ENCODE data around the gene BACH2.
"Not testable (repeated sequence)": the region's sequence is repeated elsewhere in the genome, so short reads cannot be mapped to it uniquely, and the experiment has no call there.

The BACH2 gene

GRCh38 chr6:90059178-90059577 lies 237.5 kb downstream of the BACH2 start:
- not testable (repeated sequence) for DNase-seq

GRCh38 chr6:90055924-90056323 lies 240.7 kb downstream of the BACH2 start:
- not testable (repeated sequence) for DNase-seq

DNA sequence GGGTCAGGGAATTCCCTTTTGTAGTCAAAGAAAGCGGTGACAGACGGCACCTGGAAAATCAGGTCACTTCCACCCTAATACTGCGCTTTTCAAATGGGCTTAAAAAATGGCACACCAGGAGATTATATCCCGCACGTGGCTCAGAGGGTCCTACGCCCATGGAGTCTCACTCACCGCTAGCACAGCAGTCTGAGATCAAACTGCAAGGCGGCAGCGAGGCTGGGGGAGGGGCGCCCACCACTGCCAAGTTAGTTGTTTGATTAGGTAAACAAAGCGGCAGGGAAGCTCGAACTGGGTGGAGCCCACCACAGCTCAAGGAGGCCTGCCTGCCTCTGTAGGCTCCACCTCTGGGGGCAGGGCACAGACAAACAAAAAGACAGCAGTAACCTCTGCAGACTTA lies 242.4 kb downstream of the BACH2 start:
- not testable (repeated sequence) for DNase-seq

- no peak for DNase-seq
These were observed 243.0 kb downstream of the BACH2 start for GRCh38 chr6:90053614-90054013.

DNA sequence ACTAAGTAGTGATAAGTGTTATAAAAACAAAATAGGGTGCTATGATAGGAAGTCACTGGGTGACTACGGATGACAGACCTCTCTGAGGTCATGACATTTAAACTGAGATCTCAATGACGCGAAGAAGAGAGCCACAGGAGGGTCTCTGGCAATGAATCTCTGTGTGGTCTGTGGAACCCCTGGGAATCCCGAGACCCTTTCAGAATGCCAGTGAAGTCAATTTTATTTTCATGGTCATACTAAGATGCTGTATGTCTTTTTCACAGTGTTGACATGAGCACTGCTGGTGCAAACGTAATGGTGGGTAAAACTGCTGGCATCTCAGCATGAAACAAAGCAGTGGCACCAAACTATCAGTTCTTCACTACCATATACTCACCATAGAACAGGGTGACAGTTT lies 247.3 kb downstream of the BACH2 start:
- no peak for DNase-seq

DNA sequence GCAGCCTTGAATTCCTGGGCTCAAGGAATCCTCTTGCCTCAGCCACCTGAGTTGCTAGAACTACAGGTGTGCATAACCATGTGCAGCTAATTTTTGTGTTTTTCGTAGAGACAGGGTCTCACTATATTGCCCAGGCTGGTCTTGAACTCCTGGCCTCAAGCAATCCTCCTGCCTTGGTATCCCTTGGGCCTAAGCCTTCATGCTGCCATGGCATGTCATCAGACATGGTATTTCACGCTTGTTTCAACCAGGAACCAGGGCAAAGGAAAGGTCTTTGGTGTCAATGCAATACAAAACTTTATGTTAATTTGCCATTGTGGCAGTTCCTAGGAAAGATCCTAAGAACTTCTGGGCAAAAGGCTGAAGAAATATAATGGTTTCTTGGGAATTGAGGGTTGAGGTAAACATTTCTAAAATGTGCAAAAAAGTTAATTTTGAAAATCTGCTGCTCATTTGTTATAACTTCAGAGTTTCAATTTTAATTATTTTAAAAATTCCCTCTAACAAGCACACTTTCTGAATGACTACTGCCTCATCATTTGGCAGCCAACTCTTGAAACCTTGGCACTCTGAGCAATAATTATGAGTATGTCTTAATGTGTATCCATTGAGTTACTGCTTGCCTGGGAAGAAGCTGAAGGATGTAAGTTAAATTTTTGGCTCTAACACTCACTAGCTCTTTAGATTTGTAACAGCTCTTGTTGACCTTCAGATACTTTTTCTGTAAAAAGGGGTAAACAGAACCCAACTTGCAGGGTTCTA lies 248.3 kb downstream of the BACH2 start:
- no peak for DNase-seq

DNA sequence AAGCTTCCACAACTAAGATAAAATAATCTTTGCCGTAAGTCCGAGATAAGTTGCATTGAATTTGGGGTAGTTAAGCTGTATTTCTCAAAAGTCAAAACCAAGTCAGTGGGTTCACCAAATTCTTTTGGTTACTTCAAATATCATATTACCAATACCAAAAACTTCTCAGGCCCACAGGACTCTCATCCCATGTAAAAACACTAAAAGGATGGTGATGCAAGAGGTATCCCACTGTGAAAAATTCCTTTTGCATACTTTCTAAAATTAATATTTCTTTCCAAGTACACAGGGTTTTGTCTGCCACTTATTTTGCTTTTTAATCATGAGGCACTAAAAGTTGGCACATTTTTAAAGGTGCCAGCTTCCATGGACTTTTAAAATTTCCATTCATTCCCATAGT lies 251.1 kb downstream of the BACH2 start:
- DNase-seq, result no peak

- DNase-seq, result no peak
These were observed 251.7 kb downstream of the BACH2 start for GRCh38 chr6:90044833-90045381.

GRCh38 chr6:90044182-90044832 lies 252.3 kb downstream of the BACH2 start:
- no peak for DNase-seq

- DNase-seq, result no peak
These were observed 255.7 kb downstream of the BACH2 start for GRCh38 chr6:90040931-90041330.

DNA sequence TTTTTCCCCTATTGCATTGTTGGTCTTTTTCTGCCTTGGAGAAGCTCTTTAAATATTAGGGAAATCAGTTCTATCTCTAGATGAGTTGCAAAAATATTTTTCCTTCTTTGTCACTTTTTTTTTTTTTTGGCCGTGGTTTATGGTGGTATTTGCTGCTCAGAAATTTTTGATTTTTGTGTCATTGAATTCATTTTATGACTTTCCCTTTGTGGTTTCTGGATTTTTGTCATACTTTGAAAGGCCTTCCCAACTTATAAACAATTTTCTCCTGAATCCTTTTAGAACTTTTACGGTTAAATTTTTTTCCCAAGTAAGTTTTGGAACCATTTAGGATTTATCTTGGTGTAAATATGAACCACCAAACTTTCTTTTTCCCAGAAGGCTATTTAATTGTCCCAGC lies 256.7 kb downstream of the BACH2 start:
- DNase-seq, result no peak

DNA sequence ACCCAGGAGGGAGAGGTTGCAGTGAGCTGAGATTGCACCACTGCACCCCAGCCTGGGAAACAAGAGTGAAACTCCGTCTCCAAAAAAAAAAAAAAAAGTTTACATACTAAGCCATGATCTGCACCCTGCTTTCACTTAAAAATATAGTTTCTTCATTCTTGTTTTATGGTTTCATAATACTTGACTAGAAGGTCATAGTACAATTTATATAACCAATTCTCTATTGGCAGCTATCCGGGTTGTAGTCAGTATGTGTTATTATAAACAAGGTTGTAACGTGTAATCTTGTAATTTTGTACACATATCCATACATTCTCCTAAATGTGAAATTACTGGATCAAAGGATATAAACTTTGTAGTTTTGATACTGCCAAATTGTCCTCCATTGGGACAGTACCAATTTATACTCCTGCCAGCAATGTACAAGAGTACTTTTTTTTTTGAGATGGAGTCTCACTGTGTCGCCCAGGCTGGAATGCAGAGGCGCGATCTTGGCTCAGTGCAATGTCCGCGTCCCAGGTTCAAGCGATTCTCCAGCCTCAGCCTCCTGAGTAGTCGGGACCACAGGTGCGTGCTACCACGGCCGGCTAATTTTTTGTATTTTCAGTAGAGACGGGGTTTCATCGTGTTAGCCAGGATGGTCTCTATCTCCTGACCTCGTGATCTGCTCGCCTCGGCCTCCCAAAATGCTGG lies 257.5 kb downstream of the BACH2 start:
- no peak for DNase-seq

DNA sequence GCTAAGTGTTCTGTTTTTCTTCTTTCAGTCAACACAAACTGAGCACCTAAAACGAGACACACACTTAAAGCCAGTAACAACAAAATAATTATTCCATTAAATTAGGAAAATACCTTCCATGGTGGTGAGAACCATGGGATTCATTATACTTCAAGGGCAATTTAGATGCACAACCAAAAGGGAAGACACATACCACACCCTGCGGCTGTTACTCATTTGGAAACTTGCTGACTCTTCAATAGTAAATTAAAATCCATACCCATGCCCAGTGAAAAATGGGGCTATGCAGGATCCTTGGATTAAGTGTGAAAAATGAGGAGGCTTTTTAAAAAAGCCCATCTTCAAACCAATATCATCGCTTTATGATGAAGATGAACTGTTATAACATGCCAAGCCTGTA lies 259.7 kb downstream of the BACH2 start:
- DNase-seq, result no peak

DNA sequence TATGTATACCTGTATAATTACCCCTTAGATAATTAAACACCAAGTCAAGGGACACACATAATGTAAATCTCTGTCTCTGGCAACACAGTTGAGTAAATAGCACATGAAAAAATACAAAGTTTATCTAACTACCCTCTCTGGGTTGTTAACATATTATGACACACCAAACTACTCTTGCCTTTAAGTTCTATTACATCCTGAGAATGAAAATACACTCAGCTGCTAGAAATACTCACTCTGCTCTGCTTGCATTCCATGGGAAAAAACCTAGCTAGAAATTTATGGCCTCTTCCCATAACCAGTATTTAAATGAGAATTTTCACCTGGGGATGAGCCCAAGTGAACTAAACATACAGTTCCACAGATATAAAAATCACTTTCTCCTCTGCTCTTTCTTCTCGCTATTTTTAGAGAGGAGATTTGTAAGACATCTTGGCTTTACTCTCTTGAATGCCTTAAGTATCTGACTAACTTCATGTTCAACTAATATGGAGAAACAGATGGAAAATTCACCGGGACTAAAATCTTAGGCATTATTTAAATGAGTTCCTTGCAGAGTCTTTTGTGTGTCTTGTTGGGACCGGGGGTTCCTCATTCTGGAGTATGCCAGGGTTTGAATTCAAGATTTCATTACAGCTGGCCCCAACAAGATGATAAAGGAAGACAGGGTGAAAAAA lies 261.5 kb downstream of the BACH2 start:
- DNase-seq, result no peak

- no peak for DNase-seq
These were observed 262.8 kb downstream of the BACH2 start for GRCh38 chr6:90033746-90034271.

DNA sequence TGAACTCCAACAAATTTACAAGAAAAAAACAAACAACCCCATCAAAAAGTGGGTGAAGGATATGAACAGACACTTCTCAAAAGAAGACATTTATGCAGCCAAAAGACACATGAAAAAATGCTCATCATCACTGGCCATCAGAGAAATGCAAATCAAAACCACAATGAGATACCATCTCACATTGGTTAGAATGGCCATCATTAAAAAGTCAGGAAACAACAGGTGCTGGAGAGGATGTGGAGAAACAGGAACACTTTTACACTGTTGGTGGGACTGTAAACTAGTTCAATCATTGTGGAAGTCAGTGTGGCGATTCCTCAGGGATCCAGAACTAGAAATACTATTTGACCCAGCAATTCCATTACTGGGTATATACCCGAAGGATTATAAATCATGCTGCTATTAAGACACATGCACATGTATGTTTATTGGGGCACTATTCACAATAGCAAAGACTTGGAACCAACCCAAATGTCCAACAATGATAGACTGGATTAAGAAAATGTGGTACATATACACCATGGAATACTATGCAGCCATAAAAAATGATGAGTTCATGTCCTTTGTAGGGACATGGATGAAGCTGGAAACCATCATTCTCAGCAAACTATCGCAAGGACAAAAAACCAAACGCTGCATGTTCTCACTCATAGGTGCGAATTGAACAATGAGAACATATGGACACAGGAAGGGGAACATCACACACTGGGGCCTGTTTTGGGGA lies 264.0 kb downstream of the BACH2 start:
- DNase-seq, result not testable (repeated sequence)

DNA sequence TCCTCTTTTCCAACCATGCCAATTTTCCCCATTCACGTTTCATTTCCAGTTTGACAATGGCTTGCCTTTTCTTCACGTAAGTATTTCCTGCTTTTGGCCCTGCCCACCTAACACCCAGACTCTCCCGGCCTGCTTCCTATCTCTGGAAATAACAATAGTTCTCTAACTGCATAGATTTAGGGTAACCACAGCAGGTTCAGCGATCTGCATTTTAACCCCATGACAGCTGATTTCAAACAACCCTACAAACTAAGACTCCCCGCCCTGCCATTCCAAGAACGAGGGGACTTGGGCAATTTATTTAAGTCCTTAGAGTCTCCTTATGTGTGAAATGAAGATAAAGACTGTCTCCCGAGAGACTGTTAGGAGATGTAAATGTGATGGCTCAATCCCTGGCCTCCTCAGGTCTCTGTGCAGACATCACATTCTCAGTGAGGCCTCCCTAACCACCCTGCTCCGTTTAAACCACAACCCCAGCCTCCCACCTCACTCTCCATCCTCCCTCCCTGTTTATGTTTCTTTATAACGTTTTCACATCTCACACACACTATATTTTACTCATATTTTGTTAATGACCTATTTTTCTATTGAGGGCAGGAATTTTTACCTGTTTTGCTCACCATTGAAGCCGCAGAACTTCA lies 267.5 kb downstream of the BACH2 start:
- DNase-seq, result no peak

DNA sequence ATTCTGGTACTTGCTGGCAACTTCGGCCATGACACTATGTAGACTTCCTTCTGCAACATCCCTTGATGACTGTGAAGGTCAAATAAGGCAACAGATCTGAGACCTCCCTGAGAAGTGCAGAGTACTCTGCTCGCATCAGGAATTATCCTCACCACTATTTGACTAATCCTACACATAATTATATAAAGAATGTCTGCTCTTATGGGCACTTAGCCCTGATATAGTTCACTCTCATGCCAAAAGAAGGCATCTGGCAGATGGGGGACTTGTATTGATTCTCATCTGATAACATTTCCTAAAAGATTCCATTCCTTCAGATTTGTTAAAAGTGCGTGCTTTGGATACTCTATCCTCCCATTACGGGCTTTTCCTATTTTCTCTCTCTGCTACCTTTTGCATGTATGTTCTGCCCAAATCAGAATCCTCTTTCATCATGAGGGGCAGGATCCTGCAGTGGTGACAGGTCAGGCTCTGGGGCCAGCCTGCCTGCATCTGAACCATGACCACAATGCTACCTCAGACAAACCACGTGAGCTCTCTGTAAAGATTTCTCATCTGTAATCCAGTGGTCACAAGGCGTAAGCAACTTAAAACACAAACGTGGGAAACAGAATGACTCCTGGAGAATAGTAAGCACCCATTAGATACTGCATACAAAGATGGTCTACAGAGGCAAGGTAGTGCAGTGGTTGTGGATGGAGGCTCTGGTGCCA lies 268.4 kb downstream of the BACH2 start:
- no peak for DNase-seq

DNA sequence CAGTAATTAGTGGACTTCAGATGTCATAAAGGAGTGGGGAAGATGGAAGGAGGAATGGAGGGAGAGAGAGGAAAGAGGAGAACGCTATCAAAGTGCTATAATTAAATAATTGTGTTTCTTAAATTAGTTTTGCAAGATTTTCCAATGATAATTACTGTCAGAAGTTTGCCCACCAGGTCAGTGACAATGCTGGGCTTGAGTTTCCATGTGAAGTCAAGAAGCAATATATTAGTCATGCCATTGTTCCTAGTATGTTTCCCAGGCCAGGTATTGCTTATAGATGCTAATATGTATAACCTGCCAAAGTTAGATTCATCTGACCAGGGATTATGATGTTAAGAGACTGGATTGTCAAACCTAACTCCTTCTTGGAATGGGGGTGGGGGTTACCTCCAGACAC lies 270.4 kb downstream of the BACH2 start:
- DNase-seq, result no peak

GRCh38 chr6:90025523-90026061 lies 271.1 kb downstream of the BACH2 start:
- no peak for DNase-seq

DNA sequence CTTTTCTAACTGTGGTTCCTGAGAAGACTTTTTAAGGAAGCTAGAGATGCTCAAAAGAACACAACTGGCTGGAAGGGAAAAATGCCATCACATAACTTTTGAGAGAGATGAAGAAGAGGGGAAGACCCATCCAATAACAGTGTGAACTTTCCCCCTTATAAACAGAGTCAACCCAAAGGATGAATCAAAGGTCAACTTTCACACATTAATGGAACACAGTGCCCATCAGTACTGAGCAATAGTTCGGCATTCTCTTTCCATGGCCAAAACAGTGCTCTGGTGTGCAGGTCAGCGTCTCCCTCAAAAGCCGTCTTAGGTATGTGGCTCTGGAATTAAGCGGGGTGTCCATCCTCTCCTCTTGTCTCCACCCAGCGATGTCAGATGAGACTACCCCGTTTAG lies 272.0 kb downstream of the BACH2 start:
- DNase-seq, result no peak
